ENCODE results near the gene CCDC71. TPM values are rescaled to one million over a fixed set of nuclear protein-coding genes. Genes with fewer than 3 reads are reported as not detected.
A peak's percentile ranks its signal among the peaks of the same experiment; 100 is the strongest.

Gene CCDC71
- total RNA-seq: 29.7 and 30.0 TPM in 2 replicates
- total RNA-seq (2013): 15.2 TPM
- 13.4 and 15.6 TPM in 2 replicates for polyA plus RNA-seq
- polyA minus RNA-seq: 31.5 and 34.8 TPM in 2 replicates

GRCh38 chr3:49165771-49166751 lies at the start of gene CCDC71:
CCDC71 (minus strand) TSS chr3:49166331; CDS start chr3:49164208, 2,123 bp downstream.
- H3K4me3 Mint-ChIP-seq: peak within 1 kb of the TSS; percentile 90
- peaks cover 28% of the 10 kb centered on the region for H3K4me1 Mint-ChIP-seq
- H4K20me1 ChIP-seq (ENCODE audit: control insufficient read depth, insufficient read depth, low read length, poor library complexity, severe bottlenecking): peaks cover 10% of the 10 kb centered on the region
- no peak for TF ChIP-seq EZH2 (IDR thresholded peaks at IDR 0.05; ENCODE audit: borderline replicate concordance, insufficient read depth, low read depth, low read length, poor library complexity, severe bottlenecking)
- TF ChIP-seq CTCF (IDR thresholded peaks at IDR 0.05): no peak
- peak within 1 kb of the TSS; percentile 55 to 97 (median 82) for H3K4me3 ChIP-seq (ENCODE audit: control extremely low read depth in 1 of 5, extremely low read depth in 1 of 5, insufficient read depth in 1 of 5, low read depth in 2 of 5, low read length in 4 of 5)
- WGBS (ENCODE audit: insufficient coverage): 6% methylated on average over 67 of the region's 69 CpGs
- peaks cover 7% of the 10 kb centered on the region for H3K27me3 Mint-ChIP-seq
- no peaks in the 10 kb centered on the region for H3K9me3 Mint-ChIP-seq (ENCODE audit: insufficient read depth)
- H2AFZ ChIP-seq (ENCODE audit: insufficient read depth, low read depth, low read length, poor library complexity, severe bottlenecking): peak within 1 kb of the TSS; percentile 91
- POLR2A ChIA-PET: interaction anchor here (2.2 kb wide), 1 partner anchor 45 kb away, joined by 6 read pairs; the partner anchor contains the start of gene USP19
- intact Hi-C loops (cut with micrococcal nuclease): loop anchor here (1.0 to 2.0 kb wide), 2 partner anchors 45 to 62 kb away; partner anchors contain the start of genes QARS1 and USP19
- peaks cover 0 to 7% (median 1%) of the 10 kb centered on the region in 4 experiments for H3K27me3 ChIP-seq (replicated peaks in 1 of 4; ENCODE audit: control extremely low read depth in 1 of 4, control insufficient read depth in 3 of 4, insufficient read depth in 4 of 4, low read length in 3 of 4)
- CTCF ChIA-PET: interaction anchor here (0.8 to 1.5 kb wide), 5 partner anchors 9 to 283 kb away, joined by 3 to 7 read pairs (median 3); partner anchors contain the start of gene NICN1
- H3K9me3 ChIP-seq (ENCODE audit: control extremely low read depth in 1 of 3, control insufficient read depth in 2 of 3, insufficient read depth in 1 of 3, low read length in 2 of 3): peaks cover 0 to 12% (median 4%) of the 10 kb centered on the region in 3 donors
- ATAC-seq (ENCODE audit: low read depth) (peak; percentile 73), DNase-seq (peak; percentile 84)
- H3K27ac ChIP-seq (ENCODE audit: low read length in 2 of 2): peak within 1 kb of the TSS; percentile 50 to 71
- peak within 1 kb of the TSS; percentile 94 for H3K27ac Mint-ChIP-seq
- peak within 1 kb of the TSS; percentile 98 for H3K4me2 ChIP-seq (replicated peaks; ENCODE audit: low read depth, low read length, poor library complexity, severe bottlenecking)
- H3K9ac ChIP-seq (ENCODE audit: low read length): peak within 1 kb of the TSS; percentile 91
- H3K4me1 ChIP-seq (ENCODE audit: control insufficient read depth in 2 of 2, insufficient read depth in 2 of 2, low read length in 2 of 2): peaks cover 25 to 31% of the 10 kb centered on the region in 2 donors
- H3K79me2 ChIP-seq (ENCODE audit: control insufficient read depth, insufficient read depth, low read length): peaks cover 25% of the 10 kb centered on the region
- peaks cover 3 to 22% of the 10 kb centered on the region in 2 experiments for H3K36me3 ChIP-seq (replicated peaks in 1 of 2; ENCODE audit: control extremely low read depth in 1 of 2, control insufficient read depth in 1 of 2, extremely low read depth in 1 of 2, insufficient read depth in 2 of 2, low read length in 1 of 2)

Measured in B cell (primary cell).